Breast epithelium (tissue), 3 donors: Measurements from ENCODE around the gene NUP205.

Source experiments
- CTCF ChIP-seq, 3 donors: fragments of 450-650 bp; IDR thresholded peaks; one replicate each; pipeline ENCODE4 v1.5.1; 2016 to 2017; ENCODE audit warnings: antibody characterized with exemption in 3 of 3, mild to moderate bottlenecking in 3 of 3, moderate library complexity in 3 of 3
- POLR2A ChIP-seq: fragments of 450-650 bp; IDR thresholded peaks from one replicate; pipeline ENCODE4 v1.6.1; 2016; ENCODE audit warnings: antibody characterized with exemption, mild to moderate bottlenecking, moderate library complexity
- POLR2AphosphoS5 ChIP-seq, 3 donors: sonication (generic); formaldehyde crosslinking; IDR thresholded peaks; one replicate each; pipeline ENCODE4 v1.6.1; 2017; ENCODE audit warnings: antibody characterized with exemption in 3 of 3

- TF ChIP-seq CTCF (IDR thresholded peaks at IDR 0.05) (no peak), POLR2AphosphoS5 (IDR thresholded peaks at IDR 0.05) (no peak), POLR2A (no peak)
Observed at GRCh38 chr7:135644154-135644553, 86.4 kb downstream of the NUP205 start.
